LNCAP (cell line): ENCODE data around the gene PKP1.

Experiments
- TF ChIP-seq, protein P1 (sequence below): fragments of 450-650 bp; IDR thresholded peaks from 2 replicates; pipeline ENCODE4 v1.5.1; 2017; ENCODE audit warnings: mild to moderate bottlenecking

Gene PKP1

GRCh38 chr1:201335901-201336300 lies 52.6 kb downstream of the PKP1 start:
- TF ChIP-seq, protein P1, sequence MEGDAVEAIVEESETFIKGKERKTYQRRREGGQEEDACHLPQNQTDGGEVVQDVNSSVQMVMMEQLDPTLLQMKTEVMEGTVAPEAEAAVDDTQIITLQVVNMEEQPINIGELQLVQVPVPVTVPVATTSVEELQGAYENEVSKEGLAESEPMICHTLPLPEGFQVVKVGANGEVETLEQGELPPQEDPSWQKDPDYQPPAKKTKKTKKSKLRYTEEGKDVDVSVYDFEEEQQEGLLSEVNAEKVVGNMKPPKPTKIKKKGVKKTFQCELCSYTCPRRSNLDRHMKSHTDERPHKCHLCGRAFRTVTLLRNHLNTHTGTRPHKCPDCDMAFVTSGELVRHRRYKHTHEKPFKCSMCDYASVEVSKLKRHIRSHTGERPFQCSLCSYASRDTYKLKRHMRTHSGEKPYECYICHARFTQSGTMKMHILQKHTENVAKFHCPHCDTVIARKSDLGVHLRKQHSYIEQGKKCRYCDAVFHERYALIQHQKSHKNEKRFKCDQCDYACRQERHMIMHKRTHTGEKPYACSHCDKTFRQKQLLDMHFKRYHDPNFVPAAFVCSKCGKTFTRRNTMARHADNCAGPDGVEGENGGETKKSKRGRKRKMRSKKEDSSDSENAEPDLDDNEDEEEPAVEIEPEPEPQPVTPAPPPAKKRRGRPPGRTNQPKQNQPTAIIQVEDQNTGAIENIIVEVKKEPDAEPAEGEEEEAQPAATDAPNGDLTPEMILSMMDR: no peak

- TF ChIP-seq, protein P1: no peak
Observed at GRCh38 chr1:201336711-201337450, 53.6 kb downstream of the PKP1 start.

GRCh38 chr1:201341377-201341776 lies 58.1 kb downstream of the PKP1 start:
- TF ChIP-seq, protein P1: no peak

DNA sequence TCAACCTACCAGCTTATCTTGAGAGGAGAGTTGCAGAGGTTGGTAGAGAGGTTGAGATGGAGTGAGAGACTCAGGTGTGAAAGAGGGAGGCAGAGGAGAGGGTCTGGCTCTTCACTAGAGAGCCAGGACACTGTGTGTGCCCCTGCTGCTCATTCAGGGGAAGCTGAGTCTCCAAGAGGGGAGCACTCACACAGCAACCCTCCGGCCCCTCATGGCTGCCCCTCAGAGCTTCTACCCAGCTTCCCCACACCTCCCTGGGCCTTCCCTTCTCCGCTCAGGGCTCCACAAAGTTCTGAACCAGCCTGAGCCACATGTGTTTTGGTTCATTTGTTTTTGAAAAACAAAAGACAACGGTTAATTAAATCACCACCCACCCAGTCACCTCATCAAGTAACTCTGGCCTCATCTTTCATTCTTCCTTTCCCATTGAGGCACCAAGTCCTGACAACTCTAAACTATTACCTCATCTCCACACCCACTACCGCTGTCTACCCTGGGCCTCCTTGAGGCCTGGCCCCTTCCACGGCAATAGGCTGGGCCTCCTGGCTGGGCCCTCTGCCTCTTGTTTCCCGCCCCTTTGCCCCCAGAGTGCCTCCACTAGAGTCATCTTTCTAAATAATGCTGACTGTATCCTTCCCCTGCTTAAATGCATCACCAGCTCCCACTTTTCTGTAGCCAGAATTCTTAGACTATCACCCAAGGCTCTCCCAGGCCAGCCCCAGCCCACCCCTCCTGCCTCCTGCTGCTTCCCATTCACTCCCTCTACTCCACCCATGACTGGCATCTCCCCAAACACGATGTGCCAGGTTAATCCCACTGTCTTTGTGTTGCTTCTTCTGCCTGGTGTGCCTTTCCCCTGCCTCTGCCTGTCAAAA lies 61.1 kb downstream of the PKP1 start:
- TF ChIP-seq, protein P1: no peak

DNA sequence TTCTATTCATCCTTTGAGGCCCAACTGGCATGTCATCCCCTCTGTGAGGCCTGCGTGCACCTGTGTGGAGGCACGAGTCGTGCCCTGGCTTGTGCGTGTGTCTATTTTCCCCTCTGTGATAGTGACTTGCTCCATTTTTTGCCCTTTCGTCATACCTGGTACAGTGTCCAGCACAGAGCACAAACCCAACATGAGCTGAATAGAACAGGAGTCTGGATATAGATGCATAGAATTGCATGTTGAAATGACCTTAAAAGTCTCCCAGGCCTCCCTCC lies 61.7 kb downstream of the PKP1 start:
- TF ChIP-seq, protein P1: no peak

DNA sequence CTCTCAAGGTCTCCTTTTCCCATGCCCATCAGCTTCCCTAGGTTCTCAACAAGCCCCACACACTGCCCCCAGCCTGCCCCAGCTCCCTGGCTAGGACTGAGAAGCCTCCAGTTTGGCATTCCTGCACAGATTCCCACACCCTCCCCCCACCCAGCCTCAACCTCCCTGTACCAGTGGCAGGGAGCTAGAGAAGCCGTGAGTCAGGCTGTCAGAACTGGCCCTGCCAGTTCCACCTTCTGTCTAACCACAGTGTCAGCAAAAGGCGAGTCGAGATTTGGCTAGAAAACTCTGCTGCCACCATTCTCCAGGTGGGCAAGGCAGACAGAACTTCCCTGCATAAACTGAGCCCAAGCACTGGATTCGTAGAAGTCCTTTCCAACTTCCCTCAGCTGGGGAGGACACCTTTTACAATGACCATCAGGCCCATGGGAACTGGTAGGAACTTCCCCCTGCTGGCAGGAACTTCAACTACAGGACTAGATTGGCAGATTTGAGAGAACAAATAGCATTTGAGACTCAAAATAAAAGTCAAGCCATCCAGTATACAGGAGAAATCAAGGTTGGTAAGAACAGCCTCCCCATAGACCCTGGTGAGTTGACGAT lies 63.1 kb downstream of the PKP1 start:
- TF ChIP-seq, protein P1: peak; percentile 76

DNA sequence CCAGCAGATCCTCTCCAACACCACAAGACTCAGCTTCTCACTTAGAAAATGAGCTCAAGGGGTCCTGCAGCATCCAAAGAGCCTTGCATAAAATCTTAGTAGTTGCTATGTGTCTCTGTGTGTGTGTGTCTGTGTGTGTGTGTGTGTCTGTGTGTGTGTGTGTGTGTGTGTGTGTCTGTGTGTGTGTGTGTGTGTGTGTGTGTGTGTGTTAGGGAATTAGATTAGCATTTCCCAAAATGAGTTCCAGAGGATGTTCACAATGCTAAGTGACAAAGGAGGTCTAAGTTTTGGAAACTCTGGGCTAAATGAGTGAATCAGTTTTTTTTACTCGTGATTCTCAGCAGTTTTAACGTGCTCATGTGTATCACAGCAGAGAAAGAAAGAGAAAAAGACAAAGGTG lies 63.7 kb downstream of the PKP1 start:
- TF ChIP-seq, protein P1: no peak
